Right ventricle myocardium superior (tissue), 1 donor: Measurements from ENCODE around the gene CEP44. TPM values are rescaled to one million over a fixed set of nuclear protein-coding genes. Genes with fewer than 3 reads are reported as not detected.
"Not testable (repeated sequence)": the region's sequence is repeated elsewhere in the genome, so short reads cannot be mapped to it uniquely, and the experiment has no call there.

Source experiments
- ATAC-seq: fragments of 200-7000 bp; cut with Tn5 transposase; one replicate; pipeline ENCODE4 v1.9.1; 2020; ENCODE audit warnings: mild to moderate bottlenecking; ENCODE audit not compliant: poor library complexity
- DNase-seq: peaks from one replicate; pipeline ENCODE4 v3.0.0-alpha.2; 2020
- intact Hi-C: fragments of 100-400 bp; cut with DNase I; formaldehyde crosslinking; loops from one replicate; pipeline ENCODE4 v1.11.2; 2022
- total RNA-seq: library from RNA; stranded (reverse); fragmentation: NEBNext Ultra II Directional; extraction: Animal tissue kit (Norgen Biotek cat#: 25700); gene quantifications from one replicate; pipeline ENCODE4 v1.2.1, GENCODE V29; 2021
- donor health status: DM: no; HTN: yes; CAD: no; lungs with severe emphysema.

Gene CEP44
- total RNA-seq, 1 donor from 2014 or later: 9.3 TPM

GRCh38 chr4:174274436-174274835 lies 9.3 kb upstream of the CEP44 start:
- no peak for ATAC-seq
- no peak for DNase-seq
- intact Hi-C loops: no loop called here

GRCh38 chr4:174275101-174275500 lies 8.6 kb upstream of the CEP44 start:
- intact Hi-C loops: no loop called here
- ATAC-seq (no peak), DNase-seq (no peak)

- DNase-seq (no peak), ATAC-seq (no peak)
- intact Hi-C loops: no loop called here
These were observed 6.3 kb upstream of the CEP44 start for GRCh38 chr4:174277433-174277832.

- DNase-seq (no peak), ATAC-seq (no peak)
- intact Hi-C loops: no loop called here
These were observed 5.2 kb upstream of the CEP44 start for GRCh38 chr4:174278467-174278866.

GRCh38 chr4:174279433-174280155 lies 4.1 kb upstream of the CEP44 start:
- no peak for DNase-seq

GRCh38 chr4:174281182-174281737 lies 2.5 kb upstream of the CEP44 start:
- intact Hi-C loops: no loop called here
- no peak for DNase-seq
- ATAC-seq: no peak

More at GRCh38 chr4:174279433-174280155, 4.1 kb upstream of the CEP44 start:
- ATAC-seq: no peak
- intact Hi-C loops: no loop called here

GRCh38 chr4:174281901-174282300 lies 1.8 kb upstream of the CEP44 start:
- DNase-seq (no peak), ATAC-seq (no peak)
- intact Hi-C loops: no loop called here

- ATAC-seq (peak; percentile 99), DNase-seq (peak; percentile 79)
- intact Hi-C loops: no loop called here
These were observed 740 bp upstream of the CEP44 start for GRCh38 chr4:174282836-174283506.

GRCh38 chr4:174284487-174284886 lies 776 bp downstream of the CEP44 start:
- no peak for DNase-seq
- intact Hi-C loops: no loop called here

GRCh38 chr4:174286870-174287269 lies 3.2 kb downstream of the CEP44 start:
- no peak for DNase-seq
- no peak for ATAC-seq
- intact Hi-C loops: no loop called here

More at GRCh38 chr4:174284487-174284886, 776 bp downstream of the CEP44 start:
- no peak for ATAC-seq

GRCh38 chr4:174292473-174292872 lies 8.8 kb downstream of the CEP44 start:
- intact Hi-C loops: no loop called here
- DNase-seq (no peak), ATAC-seq (no peak)

GRCh38 chr4:174294641-174295040 lies 10.9 kb downstream of the CEP44 start:
- DNase-seq, intact Hi-C loops, ATAC-seq: not testable (repeated sequence)

GRCh38 chr4:174295142-174295541 lies 11.4 kb downstream of the CEP44 start:
- DNase-seq, intact Hi-C loops, ATAC-seq: not testable (repeated sequence)

GRCh38 chr4:174303687-174304086 lies 20.0 kb downstream of the CEP44 start:
- no peak for ATAC-seq
- no peak for DNase-seq
- intact Hi-C loops: no loop called here

- ATAC-seq (no peak), DNase-seq (no peak)
- intact Hi-C loops: no loop called here
These were observed 21.0 kb downstream of the CEP44 start for GRCh38 chr4:174304664-174305063.

GRCh38 chr4:174305961-174306360 lies 22.2 kb downstream of the CEP44 start:
- DNase-seq (no peak), ATAC-seq (no peak)
- intact Hi-C loops: no loop called here

GRCh38 chr4:174307694-174308093 lies 24.0 kb downstream of the CEP44 start:
- intact Hi-C loops: no loop called here
- ATAC-seq: no peak

GRCh38 chr4:174312993-174313392 lies 29.3 kb downstream of the CEP44 start:
- DNase-seq (no peak), ATAC-seq (no peak)
- intact Hi-C loops: no loop called here

More at GRCh38 chr4:174307694-174308093, 24.0 kb downstream of the CEP44 start:
- DNase-seq: no peak

- intact Hi-C loops: no loop called here
- peak; percentile 57 for ATAC-seq
These were observed 30.6 kb downstream of the CEP44 start for GRCh38 chr4:174314274-174314673.

GRCh38 chr4:174314770-174315169 lies 31.1 kb downstream of the CEP44 start:
- intact Hi-C loops: no loop called here
- ATAC-seq (no peak), DNase-seq (no peak)

More at GRCh38 chr4:174314274-174314673, 30.6 kb downstream of the CEP44 start:
- no peak for DNase-seq
